NB4 (cell line): Measurements from ENCODE around the gene HOXA6.
A peak's percentile ranks its signal among the peaks of the same experiment; 100 is the strongest.

Experiments used
- DNase-seq: peaks from one replicate; pipeline ENCODE4 v3.0.0; 2010; ENCODE audit warnings: low read depth
- H3K4me3 ChIP-seq: one replicate; pipeline ENCODE4 v1.5.1; 2011; ENCODE audit warnings: mild to moderate bottlenecking, low read depth, low read length, moderate library complexity
- CTCF ChIP-seq: IDR thresholded peaks from one replicate; pipeline ENCODE4 v1.5.1; 2012; ENCODE audit warnings: low read depth, low read length
- MAX ChIP-seq: IDR thresholded peaks from 2 replicates; pipeline ENCODE4 v1.6.1; 2011; ENCODE audit warnings: low read depth, low read length
- MYC ChIP-seq: IDR thresholded peaks from 2 replicates; pipeline ENCODE4 v1.6.1; 2011; ENCODE audit warnings: low read depth, low read length
- POLR2A ChIP-seq: IDR thresholded peaks from 2 replicates; pipeline ENCODE4 v1.6.1; 2011; ENCODE audit warnings: mild to moderate bottlenecking; ENCODE audit not compliant: insufficient read length; ENCODE audit errors: extremely low read depth

The HOXA6 gene

GRCh38 chr7:27139334-27140125 lies 8.0 kb downstream of the HOXA6 start:
- TF ChIP-seq MYC = no peak
- no peak for TF ChIP-seq MAX
- TF ChIP-seq CTCF = no peak
- TF ChIP-seq POLR2A = no peak
- H3K4me3 ChIP-seq = no peak overlapping the region
- DNase-seq = no peak

- no peak for DNase-seq
- no peak overlapping the region for H3K4me3 ChIP-seq
- no peak for TF ChIP-seq CTCF
- no peak for TF ChIP-seq MAX
- TF ChIP-seq MYC = no peak
- no peak for TF ChIP-seq POLR2A
Measured at GRCh38 chr7:27138985-27139333, 8.6 kb downstream of the HOXA6 start.

- no peak for TF ChIP-seq MAX
- TF ChIP-seq POLR2A = no peak
- TF ChIP-seq MYC = no peak
- no peak for TF ChIP-seq CTCF
- no peak for DNase-seq
- H3K4me3 ChIP-seq = no peak overlapping the region
Measured at GRCh38 chr7:27138472-27138871, 9.1 kb downstream of the HOXA6 start.

GRCh38 chr7:27137640-27138315 lies 9.8 kb downstream of the HOXA6 start:
- no peak for DNase-seq
- peak overlapping the region; percentile 8 for H3K4me3 ChIP-seq
- TF ChIP-seq CTCF (no peak), MAX (no peak), POLR2A (no peak), MYC (no peak)

- no peak overlapping the region for H3K4me3 ChIP-seq
- TF ChIP-seq CTCF (no peak), MAX (peak; percentile 61), POLR2A (no peak), MYC (peak; percentile 44)
- DNase-seq = peak; percentile 81
Measured at GRCh38 chr7:27134392-27134791, 13.2 kb downstream of the HOXA6 start.
